WTC11 (cell line): Measurements from ENCODE around the gene SFT2D1. TPM values are rescaled to one million over a fixed set of nuclear protein-coding genes. Genes with fewer than 3 reads are reported as not detected.

Experiments used
- ATAC-seq: fragments of 200-7000 bp; cut with Tn5 transposase; 2 replicates; pipeline ENCODE4 v1.10.0; 2021; ENCODE audit warnings: mild to moderate bottlenecking, moderate library complexity
- CTCF ChIA-PET: fragments of 300-600 bp; sonication (Branson Sonifier 250); formaldehyde crosslinking; loops from one replicate; lab custom pipeline; 2021; ENCODE audit warnings: antibody characterized with exemption; lab: Charles Lee
- POLR2A ChIA-PET: fragments of 350-600 bp; sonication (Branson Sonifier 250); formaldehyde crosslinking; loops from one replicate; lab custom pipeline; 2021; ENCODE audit warnings: antibody characterized with exemption; lab: Charles Lee
- DNase-seq: peaks from one replicate; pipeline ENCODE4 v3.0.0; 2021; ENCODE audit warnings: low spot score
- H3K27ac Mint-ChIP-seq: 2 replicates; pipeline ENCODE4 v1.8.0; 2021; ENCODE audit warnings: mixed read lengths
- H3K27me3 Mint-ChIP-seq: 2 replicates; pipeline ENCODE4 v1.8.0; 2021; ENCODE audit warnings: low read depth, mild to moderate bottlenecking, moderate library complexity, mixed read lengths
- H3K36me3 Mint-ChIP-seq: 2 replicates; pipeline ENCODE4 v1.8.0; 2021; ENCODE audit warnings: mixed read lengths
- H3K4me1 Mint-ChIP-seq: 2 replicates; pipeline ENCODE4 v1.8.0; 2022; ENCODE audit warnings: mixed read lengths
- H3K4me3 Mint-ChIP-seq: 2 replicates; pipeline ENCODE4 v1.8.0; 2021; ENCODE audit warnings: mild to moderate bottlenecking, moderate library complexity, mixed read lengths
- H3K9me3 Mint-ChIP-seq: 2 replicates; pipeline ENCODE4 v1.8.0; 2021; ENCODE audit warnings: mixed read lengths
- ATF1 ChIP-seq: sonication (generic); formaldehyde crosslinking; IDR thresholded peaks from 2 replicates; pipeline ENCODE4 v1.8.1; 2023; ENCODE audit warnings: mild to moderate bottlenecking, moderate library complexity, missing genetic modification reagents
- ETV6 ChIP-seq: sonication (generic); formaldehyde crosslinking; IDR thresholded peaks from 2 replicates; pipeline ENCODE4 v1.8.1; 2022; ENCODE audit warnings: mild to moderate bottlenecking, missing genetic modification reagents
- FOXJ3 ChIP-seq: sonication (generic); formaldehyde crosslinking; IDR thresholded peaks from 2 replicates; pipeline ENCODE4 v1.9.0; 2021; ENCODE audit warnings: missing genetic modification reagents, mild to moderate bottlenecking, borderline replicate concordance
- GABPB1 ChIP-seq: sonication (generic); formaldehyde crosslinking; IDR thresholded peaks from 2 replicates; pipeline ENCODE4 v1.8.1; 2023; ENCODE audit warnings: mild to moderate bottlenecking, missing genetic modification reagents
- GTF2I ChIP-seq: fragments of 250-450 bp; sonication (Bioruptor Pico); conservative IDR thresholded peaks from 2 replicates; pipeline ENCODE4 v1.4.0; 2021; ENCODE audit warnings: mild to moderate bottlenecking
- IRF2 ChIP-seq: sonication (generic); formaldehyde crosslinking; IDR thresholded peaks from 2 replicates; pipeline ENCODE4 v1.8.0; 2022; ENCODE audit warnings: low read depth, missing genetic modification reagents, borderline replicate concordance
- JUN ChIP-seq: sonication (generic); formaldehyde crosslinking; IDR thresholded peaks from 2 replicates; pipeline ENCODE4 v1.8.0; 2023; ENCODE audit warnings: mild to moderate bottlenecking, missing genetic modification reagents
- NR1H2 ChIP-seq: sonication (generic); formaldehyde crosslinking; IDR thresholded peaks from 2 replicates; pipeline ENCODE4 v1.9.0; 2021; ENCODE audit warnings: mild to moderate bottlenecking, moderate library complexity, missing genetic modification reagents
- RELA ChIP-seq: sonication (generic); formaldehyde crosslinking; IDR thresholded peaks from 2 replicates; pipeline ENCODE4 v1.8.1; 2022; ENCODE audit warnings: missing genetic modification reagents, mild to moderate bottlenecking, borderline replicate concordance
- SP1 ChIP-seq: sonication (generic); formaldehyde crosslinking; conservative IDR thresholded peaks from 2 replicates; pipeline ENCODE4 v1.8.1; 2022; ENCODE audit warnings: missing genetic modification reagents
- TEAD1 ChIP-seq: sonication (generic); formaldehyde crosslinking; IDR thresholded peaks from 2 replicates; pipeline ENCODE4 v1.8.0; 2022; ENCODE audit warnings: mild to moderate bottlenecking, missing genetic modification reagents
- ZNF121 ChIP-seq: sonication (generic); formaldehyde crosslinking; IDR thresholded peaks from 2 replicates; pipeline ENCODE4 v1.8.0; 2023; ENCODE audit warnings: missing genetic modification reagents
- ZNF317 ChIP-seq: sonication (generic); formaldehyde crosslinking; IDR thresholded peaks from 2 replicates; pipeline ENCODE4 v1.8.1; 2023; ENCODE audit warnings: low read depth, mild to moderate bottlenecking, moderate library complexity, missing genetic modification reagents, borderline replicate concordance
- ZNF671 ChIP-seq: fragments of 250-450 bp; sonication (Bioruptor Pico); IDR thresholded peaks from 2 replicates; pipeline ENCODE4 v1.8.0; 2021; ENCODE audit warnings: mild to moderate bottlenecking
- total RNA-seq: library from RNA; stranded (reverse); gene quantifications from 3 replicates; pipeline ENCODE4 v1.2.3, GENCODE V29; 2021
- TF ChIP-seq, protein P1 (sequence below): fragments of 250-450 bp; sonication (Bioruptor Pico); IDR thresholded peaks from 2 replicates; pipeline ENCODE4 v1.9.0; 2021; ENCODE audit warnings: mild to moderate bottlenecking
- TF ChIP-seq, protein P2 (sequence below): sonication (generic); formaldehyde crosslinking; IDR thresholded peaks from 2 replicates; pipeline ENCODE4 v1.8.1; 2023; ENCODE audit warnings: mild to moderate bottlenecking, missing genetic modification reagents, moderate library complexity
- TF ChIP-seq, protein P3 (sequence below): sonication (generic); formaldehyde crosslinking; IDR thresholded peaks from 2 replicates; pipeline ENCODE4 v1.8.0; 2023; ENCODE audit warnings: missing genetic modification reagents
- TF ChIP-seq, protein P4 (sequence below): sonication (generic); formaldehyde crosslinking; IDR thresholded peaks from 2 replicates; pipeline ENCODE4 v1.8.0; 2023; ENCODE audit warnings: mild to moderate bottlenecking, missing genetic modification reagents
- TF ChIP-seq, protein P5 (sequence below): sonication (generic); formaldehyde crosslinking; conservative IDR thresholded peaks from 2 replicates; pipeline ENCODE4 v1.8.1; 2022; ENCODE audit warnings: mild to moderate bottlenecking, missing genetic modification reagents
- TF ChIP-seq, protein P6 (sequence below): fragments of 250-450 bp; sonication (Bioruptor Pico); IDR thresholded peaks from 2 replicates; pipeline ENCODE4 v1.9.0; 2021; ENCODE audit warnings: mild to moderate bottlenecking, borderline replicate concordance
- TF ChIP-seq, protein P7 (sequence below): sonication (generic); formaldehyde crosslinking; IDR thresholded peaks from 2 replicates; pipeline ENCODE4 v1.8.1; 2022; ENCODE audit warnings: mild to moderate bottlenecking, moderate library complexity, missing genetic modification reagents

The SFT2D1 gene
- total RNA-seq, 1 experiment from 2014 or later, result 53.1 TPM

DNA sequence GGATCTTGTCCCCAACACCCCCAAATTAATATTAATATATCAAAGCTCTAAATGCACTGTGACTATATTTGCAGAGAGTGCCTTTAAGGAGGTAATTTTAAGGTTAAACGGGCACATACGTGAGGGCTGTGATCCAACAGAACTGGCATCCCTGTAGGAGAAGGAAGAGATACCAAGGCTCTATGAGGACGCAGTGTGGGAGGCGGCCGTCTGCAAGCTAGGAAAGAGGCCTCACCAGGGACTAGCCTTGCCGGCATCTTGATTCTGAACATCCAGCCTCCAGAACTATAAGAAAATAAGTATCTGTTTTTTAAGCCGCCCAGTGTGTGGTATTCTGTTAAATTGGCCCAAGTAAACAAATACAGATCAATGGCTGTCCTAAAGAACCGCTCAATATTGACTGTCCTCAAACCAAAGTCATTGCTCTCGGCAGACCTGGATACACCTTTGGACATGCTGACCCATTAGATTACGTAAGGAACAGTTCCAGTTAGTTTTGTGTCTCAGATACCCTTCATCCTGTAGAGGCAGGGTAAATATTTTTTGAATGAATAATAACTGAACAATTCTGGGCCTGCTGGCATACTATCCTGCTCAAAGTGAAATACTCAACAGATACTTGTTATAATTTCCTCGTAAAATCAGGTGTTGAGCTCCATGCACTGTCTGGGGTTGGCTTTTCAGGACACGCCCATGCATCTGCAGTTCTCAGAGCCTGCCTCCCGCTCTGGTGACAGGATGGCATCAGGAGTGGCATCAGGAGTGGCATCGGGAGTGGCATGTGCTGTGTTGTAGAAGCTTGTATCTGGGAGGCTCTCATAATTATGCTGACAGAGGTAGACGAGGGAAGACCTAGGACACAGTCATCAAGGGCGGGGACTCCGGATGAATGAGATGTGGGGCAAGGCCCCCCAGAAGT lies 40.5 kb downstream of the SFT2D1 start:
- DNase-seq (no peak), ATAC-seq (no peak)
- H3K4me1 Mint-ChIP-seq, result no peaks in the 10 kb centered on the region
- no peak overlapping the region for H3K27ac Mint-ChIP-seq
- CTCF ChIA-PET, result interaction anchor here (2.7 kb wide), 1 partner anchor 12 kb away, joined by 9 read pairs; no protein-coding TSS in a partner anchor
- POLR2A ChIA-PET, result no interaction called here
- no peak overlapping the region for H3K4me3 Mint-ChIP-seq
- H3K27me3 Mint-ChIP-seq, result peaks cover 31% of the 10 kb centered on the region
- TF ChIP-seq SP1 (CRISPR knock-in tag) (no peak), GABPB1 (no peak), JUN (CRISPR knock-in tag) (no peak), ZNF121 (CRISPR knock-in tag) (no peak), FOXJ3 (CRISPR knock-in tag) (no peak), ZNF671 (CRISPR knock-in tag) (no peak), ETV6 (CRISPR knock-in tag) (no peak), IRF2 (CRISPR knock-in tag) (no peak)
- TF ChIP-seq, protein P1, sequence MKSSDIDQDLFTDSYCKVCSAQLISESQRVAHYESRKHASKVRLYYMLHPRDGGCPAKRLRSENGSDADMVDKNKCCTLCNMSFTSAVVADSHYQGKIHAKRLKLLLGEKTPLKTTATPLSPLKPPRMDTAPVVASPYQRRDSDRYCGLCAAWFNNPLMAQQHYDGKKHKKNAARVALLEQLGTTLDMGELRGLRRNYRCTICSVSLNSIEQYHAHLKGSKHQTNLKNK (CRISPR knock-in tag), result no peak
- TF ChIP-seq, protein P2, sequence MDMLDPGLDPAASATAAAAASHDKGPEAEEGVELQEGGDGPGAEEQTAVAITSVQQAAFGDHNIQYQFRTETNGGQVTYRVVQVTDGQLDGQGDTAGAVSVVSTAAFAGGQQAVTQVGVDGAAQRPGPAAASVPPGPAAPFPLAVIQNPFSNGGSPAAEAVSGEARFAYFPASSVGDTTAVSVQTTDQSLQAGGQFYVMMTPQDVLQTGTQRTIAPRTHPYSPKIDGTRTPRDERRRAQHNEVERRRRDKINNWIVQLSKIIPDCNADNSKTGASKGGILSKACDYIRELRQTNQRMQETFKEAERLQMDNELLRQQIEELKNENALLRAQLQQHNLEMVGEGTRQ (CRISPR knock-in tag), result no peak
- TF ChIP-seq, protein P3, sequence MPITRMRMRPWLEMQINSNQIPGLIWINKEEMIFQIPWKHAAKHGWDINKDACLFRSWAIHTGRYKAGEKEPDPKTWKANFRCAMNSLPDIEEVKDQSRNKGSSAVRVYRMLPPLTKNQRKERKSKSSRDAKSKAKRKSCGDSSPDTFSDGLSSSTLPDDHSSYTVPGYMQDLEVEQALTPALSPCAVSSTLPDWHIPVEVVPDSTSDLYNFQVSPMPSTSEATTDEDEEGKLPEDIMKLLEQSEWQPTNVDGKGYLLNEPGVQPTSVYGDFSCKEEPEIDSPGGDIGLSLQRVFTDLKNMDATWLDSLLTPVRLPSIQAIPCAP (CRISPR knock-in tag), result no peak
- TF ChIP-seq, protein P4, sequence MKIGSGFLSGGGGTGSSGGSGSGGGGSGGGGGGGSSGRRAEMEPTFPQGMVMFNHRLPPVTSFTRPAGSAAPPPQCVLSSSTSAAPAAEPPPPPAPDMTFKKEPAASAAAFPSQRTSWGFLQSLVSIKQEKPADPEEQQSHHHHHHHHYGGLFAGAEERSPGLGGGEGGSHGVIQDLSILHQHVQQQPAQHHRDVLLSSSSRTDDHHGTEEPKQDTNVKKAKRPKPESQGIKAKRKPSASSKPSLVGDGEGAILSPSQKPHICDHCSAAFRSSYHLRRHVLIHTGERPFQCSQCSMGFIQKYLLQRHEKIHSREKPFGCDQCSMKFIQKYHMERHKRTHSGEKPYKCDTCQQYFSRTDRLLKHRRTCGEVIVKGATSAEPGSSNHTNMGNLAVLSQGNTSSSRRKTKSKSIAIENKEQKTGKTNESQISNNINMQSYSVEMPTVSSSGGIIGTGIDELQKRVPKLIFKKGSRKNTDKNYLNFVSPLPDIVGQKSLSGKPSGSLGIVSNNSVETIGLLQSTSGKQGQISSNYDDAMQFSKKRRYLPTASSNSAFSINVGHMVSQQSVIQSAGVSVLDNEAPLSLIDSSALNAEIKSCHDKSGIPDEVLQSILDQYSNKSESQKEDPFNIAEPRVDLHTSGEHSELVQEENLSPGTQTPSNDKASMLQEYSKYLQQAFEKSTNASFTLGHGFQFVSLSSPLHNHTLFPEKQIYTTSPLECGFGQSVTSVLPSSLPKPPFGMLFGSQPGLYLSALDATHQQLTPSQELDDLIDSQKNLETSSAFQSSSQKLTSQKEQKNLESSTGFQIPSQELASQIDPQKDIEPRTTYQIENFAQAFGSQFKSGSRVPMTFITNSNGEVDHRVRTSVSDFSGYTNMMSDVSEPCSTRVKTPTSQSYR (CRISPR knock-in tag), result no peak
- TF ChIP-seq, protein P5, sequence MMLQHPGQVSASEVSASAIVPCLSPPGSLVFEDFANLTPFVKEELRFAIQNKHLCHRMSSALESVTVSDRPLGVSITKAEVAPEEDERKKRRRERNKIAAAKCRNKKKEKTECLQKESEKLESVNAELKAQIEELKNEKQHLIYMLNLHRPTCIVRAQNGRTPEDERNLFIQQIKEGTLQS (CRISPR knock-in tag), result no peak
- peaks cover 4% of the 10 kb centered on the region for H3K36me3 Mint-ChIP-seq
- H3K9me3 Mint-ChIP-seq, result peaks cover 8% of the 10 kb centered on the region

DNA sequence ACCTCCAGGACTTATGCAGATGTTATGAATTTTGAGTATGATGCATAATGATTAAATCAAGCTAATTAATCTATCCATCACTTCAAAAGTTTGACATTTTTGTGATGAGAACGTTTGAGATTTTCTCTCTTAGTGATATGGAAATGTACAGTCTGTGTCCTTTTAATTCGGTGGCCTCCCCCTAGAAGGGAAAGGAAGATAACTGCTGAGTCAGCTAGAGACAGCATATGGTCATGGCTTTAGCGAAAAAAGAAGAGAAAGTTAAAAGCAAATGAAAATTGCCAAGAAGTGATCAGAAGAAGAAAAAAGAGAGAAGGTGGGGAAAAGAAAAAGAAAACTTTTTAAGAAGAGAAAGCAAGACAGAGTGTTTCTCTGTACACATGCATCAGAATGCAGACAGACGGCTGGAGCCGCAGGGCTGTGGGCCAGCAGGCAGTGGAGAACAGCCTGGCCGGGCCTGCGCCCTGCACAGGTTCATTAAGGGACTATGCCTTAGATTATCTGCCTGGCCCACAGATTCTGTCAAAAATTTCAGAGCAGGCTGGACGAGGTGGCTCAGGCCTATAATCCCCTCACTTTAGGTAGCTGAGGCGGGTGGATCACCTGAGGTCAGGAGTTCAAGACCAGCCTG lies 41.9 kb downstream of the SFT2D1 start:
- Mint-ChIP-seq H3K4me3 (no peak overlapping the region), H3K36me3 (peaks cover 6% of the 10 kb centered on the region), H3K27ac (no peak overlapping the region), H3K9me3 (peaks cover 20% of the 10 kb centered on the region), H3K27me3 (peaks cover 17% of the 10 kb centered on the region), H3K4me1 (no peaks in the 10 kb centered on the region)
- CTCF ChIA-PET, result interaction anchor here (2.7 kb wide), 1 partner anchor 13 kb away, joined by 9 read pairs; no protein-coding TSS in a partner anchor
- ATAC-seq (no peak), DNase-seq (no peak)
- POLR2A ChIA-PET, result no interaction called here
- TF ChIP-seq TEAD1 (CRISPR knock-in tag) (no peak), JUN (CRISPR knock-in tag) (no peak), NR1H2 (CRISPR knock-in tag) (no peak), ATF1 (CRISPR knock-in tag) (no peak), GTF2I (CRISPR knock-in tag) (no peak), ZNF317 (CRISPR knock-in tag) (no peak), ETV6 (CRISPR knock-in tag) (no peak), RELA (CRISPR knock-in tag) (no peak), FOXJ3 (CRISPR knock-in tag) (no peak)
- TF ChIP-seq, protein P6, sequence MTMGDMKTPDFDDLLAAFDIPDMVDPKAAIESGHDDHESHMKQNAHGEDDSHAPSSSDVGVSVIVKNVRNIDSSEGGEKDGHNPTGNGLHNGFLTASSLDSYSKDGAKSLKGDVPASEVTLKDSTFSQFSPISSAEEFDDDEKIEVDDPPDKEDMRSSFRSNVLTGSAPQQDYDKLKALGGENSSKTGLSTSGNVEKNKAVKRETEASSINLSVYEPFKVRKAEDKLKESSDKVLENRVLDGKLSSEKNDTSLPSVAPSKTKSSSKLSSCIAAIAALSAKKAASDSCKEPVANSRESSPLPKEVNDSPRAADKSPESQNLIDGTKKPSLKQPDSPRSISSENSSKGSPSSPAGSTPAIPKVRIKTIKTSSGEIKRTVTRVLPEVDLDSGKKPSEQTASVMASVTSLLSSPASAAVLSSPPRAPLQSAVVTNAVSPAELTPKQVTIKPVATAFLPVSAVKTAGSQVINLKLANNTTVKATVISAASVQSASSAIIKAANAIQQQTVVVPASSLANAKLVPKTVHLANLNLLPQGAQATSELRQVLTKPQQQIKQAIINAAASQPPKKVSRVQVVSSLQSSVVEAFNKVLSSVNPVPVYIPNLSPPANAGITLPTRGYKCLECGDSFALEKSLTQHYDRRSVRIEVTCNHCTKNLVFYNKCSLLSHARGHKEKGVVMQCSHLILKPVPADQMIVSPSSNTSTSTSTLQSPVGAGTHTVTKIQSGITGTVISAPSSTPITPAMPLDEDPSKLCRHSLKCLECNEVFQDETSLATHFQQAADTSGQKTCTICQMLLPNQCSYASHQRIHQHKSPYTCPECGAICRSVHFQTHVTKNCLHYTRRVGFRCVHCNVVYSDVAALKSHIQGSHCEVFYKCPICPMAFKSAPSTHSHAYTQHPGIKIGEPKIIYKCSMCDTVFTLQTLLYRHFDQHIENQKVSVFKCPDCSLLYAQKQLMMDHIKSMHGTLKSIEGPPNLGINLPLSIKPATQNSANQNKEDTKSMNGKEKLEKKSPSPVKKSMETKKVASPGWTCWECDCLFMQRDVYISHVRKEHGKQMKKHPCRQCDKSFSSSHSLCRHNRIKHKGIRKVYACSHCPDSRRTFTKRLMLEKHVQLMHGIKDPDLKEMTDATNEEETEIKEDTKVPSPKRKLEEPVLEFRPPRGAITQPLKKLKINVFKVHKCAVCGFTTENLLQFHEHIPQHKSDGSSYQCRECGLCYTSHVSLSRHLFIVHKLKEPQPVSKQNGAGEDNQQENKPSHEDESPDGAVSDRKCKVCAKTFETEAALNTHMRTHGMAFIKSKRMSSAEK (CRISPR knock-in tag), result no peak
- TF ChIP-seq, protein P2 (CRISPR knock-in tag), result no peak
- TF ChIP-seq, protein P7, sequence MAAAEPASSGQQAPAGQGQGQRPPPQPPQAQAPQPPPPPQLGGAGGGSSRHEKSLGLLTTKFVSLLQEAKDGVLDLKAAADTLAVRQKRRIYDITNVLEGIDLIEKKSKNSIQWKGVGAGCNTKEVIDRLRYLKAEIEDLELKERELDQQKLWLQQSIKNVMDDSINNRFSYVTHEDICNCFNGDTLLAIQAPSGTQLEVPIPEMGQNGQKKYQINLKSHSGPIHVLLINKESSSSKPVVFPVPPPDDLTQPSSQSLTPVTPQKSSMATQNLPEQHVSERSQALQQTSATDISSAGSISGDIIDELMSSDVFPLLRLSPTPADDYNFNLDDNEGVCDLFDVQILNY (CRISPR knock-in tag), result no peak
